DND-41 (cell line): ENCODE measurements around the gene SMAP2.

Experiments
- ATAC-seq: fragments of 200-7000 bp; cut with Tn5 transposase; 3 replicates; pipeline ENCODE4 v1.9.1; 2021; ENCODE audit warnings: low read depth; ENCODE audit not compliant: insufficient read depth
- DNase-seq: peaks from one replicate; pipeline ENCODE4 v3.0.0-alpha.2; 2020
- H2AFZ ChIP-seq: 2 replicates; pipeline ENCODE4 v1.6.0; 2012; ENCODE audit warnings: low read depth, low read length
- H3K27ac ChIP-seq: 2 replicates; pipeline ENCODE4 v1.5.1; 2012; ENCODE audit warnings: low read length, inconsistent platforms
- H3K27me3 ChIP-seq: fragments of 200-600 bp; sonication (generic); 2 replicates; pipeline ENCODE4 v1.6.0; 2012; ENCODE audit warnings: low read length, mild to moderate bottlenecking, inconsistent platforms; ENCODE audit not compliant: insufficient read depth, poor library complexity
- H3K36me3 ChIP-seq: 2 replicates; pipeline ENCODE4 v1.5.1; 2012; ENCODE audit warnings: low read length, inconsistent platforms; ENCODE audit not compliant: insufficient read depth
- H3K4me1 ChIP-seq: 2 replicates; pipeline ENCODE4 v1.5.1; 2012; ENCODE audit warnings: mild to moderate bottlenecking, low read length; ENCODE audit not compliant: insufficient read depth
- H3K4me2 ChIP-seq: 2 replicates; pipeline ENCODE4 v1.6.0; 2012; ENCODE audit warnings: mild to moderate bottlenecking, moderate library complexity, low read length, inconsistent platforms; ENCODE audit not compliant: insufficient read depth
- H3K4me3 ChIP-seq, 2 experiments: fragments of 200-600 bp in 1 of 2; shearing (Covaris generic) in 1 of 2; 2 replicates each; pipeline ENCODE4 v1.5.1; 2012 to 2016; ENCODE audit warnings: inconsistent platforms in 2 of 2, low read length in 2 of 2, mild to moderate bottlenecking in 2 of 2, low read depth in 1 of 2, moderate library complexity in 1 of 2
- H3K79me2 ChIP-seq: 2 replicates; pipeline ENCODE4 v1.6.0; 2012; ENCODE audit warnings: low read length, inconsistent platforms; ENCODE audit not compliant: insufficient read depth
- H3K9ac ChIP-seq: 2 replicates; pipeline ENCODE4 v1.6.0; 2012; ENCODE audit warnings: low read depth, mild to moderate bottlenecking, inconsistent platforms, low read length, moderate library complexity
- H3K9me3 ChIP-seq: 2 replicates; pipeline ENCODE4 v1.5.1; 2012; ENCODE audit warnings: low read length, moderate library complexity, mild to moderate bottlenecking, inconsistent platforms; ENCODE audit not compliant: insufficient read depth, severe bottlenecking
- H4K20me1 ChIP-seq: 2 replicates; pipeline ENCODE4 v1.6.0; 2012; ENCODE audit warnings: low read length; ENCODE audit not compliant: insufficient read depth
- CTCF ChIP-seq: IDR thresholded peaks from 2 replicates; pipeline ENCODE4 v1.5.1; 2012; ENCODE audit warnings: borderline replicate concordance, low read length, moderate library complexity, mild to moderate bottlenecking; ENCODE audit not compliant: poor library complexity, severe bottlenecking; ENCODE audit errors: extremely low read depth
- EZH2 ChIP-seq: IDR thresholded peaks from 3 replicates; pipeline ENCODE4 v1.6.1; 2012; ENCODE audit warnings: borderline replicate concordance, low read depth, mild to moderate bottlenecking, moderate library complexity, low read length, inconsistent platforms; ENCODE audit not compliant: severe bottlenecking

The SMAP2 gene

GRCh38 chr1:40344597-40344996 lies 28.9 kb upstream of the SMAP2 start:
- Histone ChIP-seq H3K79me2 (no peaks in the 10 kb centered on the region), H3K27me3 (peaks cover 4% of the 10 kb centered on the region), H3K4me3 (no peak overlapping the region), H2AFZ (no peak overlapping the region), H3K36me3 (no peaks in the 10 kb centered on the region), H3K4me2 (no peak overlapping the region), H3K9me3 (no peaks in the 10 kb centered on the region), H3K9ac (no peak overlapping the region), H4K20me1 (no peaks in the 10 kb centered on the region), H3K4me1 (no peaks in the 10 kb centered on the region), H3K27ac (no peak overlapping the region)
- TF ChIP-seq EZH2: no peak
- no peak for TF ChIP-seq CTCF
- DNase-seq: no peak
- no peak for ATAC-seq

DNA sequence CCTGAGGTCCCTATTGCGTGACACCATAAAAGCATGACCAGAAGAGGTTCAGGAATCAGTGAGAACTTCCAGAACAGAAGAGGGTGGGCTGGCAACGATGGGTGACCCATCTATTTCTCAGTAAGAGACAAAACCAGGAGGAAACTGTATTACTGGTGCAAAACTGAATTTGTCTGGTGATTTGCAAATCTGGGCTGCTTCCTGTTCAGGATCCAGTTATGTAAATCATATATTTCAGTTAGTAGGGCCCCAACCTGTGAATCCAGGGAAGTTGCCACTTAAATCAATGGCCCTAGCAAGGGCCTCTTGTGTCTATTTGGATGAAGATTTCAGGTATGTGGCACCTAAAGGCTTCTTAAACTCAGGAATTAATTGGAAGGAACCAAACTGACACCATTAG lies 23.1 kb upstream of the SMAP2 start:
- no peak overlapping the region for H3K27ac ChIP-seq
- ATAC-seq: no peak

GRCh38 chr1:40351124-40351523 lies 22.4 kb upstream of the SMAP2 start:
- Histone ChIP-seq H3K4me1 (no peaks in the 10 kb centered on the region), H3K36me3 (no peaks in the 10 kb centered on the region), H3K9me3 (no peaks in the 10 kb centered on the region), H3K4me3 (no peak overlapping the region), H3K79me2 (no peaks in the 10 kb centered on the region), H4K20me1 (no peaks in the 10 kb centered on the region), H3K27ac (no peak overlapping the region), H3K4me2 (no peak overlapping the region), H3K9ac (no peak overlapping the region), H3K27me3 (peaks cover 9% of the 10 kb centered on the region), H2AFZ (no peak overlapping the region)
- ATAC-seq (no peak), DNase-seq (no peak)
- TF ChIP-seq CTCF: no peak

More for the DNA sequence above, 23.1 kb upstream of the SMAP2 start:
- H2AFZ ChIP-seq: no peak overlapping the region
- no peak overlapping the region for H3K9ac ChIP-seq
- H3K4me3 ChIP-seq: no peak overlapping the region
- H3K79me2 ChIP-seq: no peaks in the 10 kb centered on the region
- H3K9me3 ChIP-seq: no peaks in the 10 kb centered on the region
- TF ChIP-seq EZH2: no peak
- no peak for TF ChIP-seq CTCF
- H4K20me1 ChIP-seq: no peaks in the 10 kb centered on the region
- no peaks in the 10 kb centered on the region for H3K36me3 ChIP-seq
- H3K4me1 ChIP-seq: no peaks in the 10 kb centered on the region
- no peak overlapping the region for H3K4me2 ChIP-seq
- H3K27me3 ChIP-seq: peaks cover 9% of the 10 kb centered on the region
- no peak for DNase-seq

DNA sequence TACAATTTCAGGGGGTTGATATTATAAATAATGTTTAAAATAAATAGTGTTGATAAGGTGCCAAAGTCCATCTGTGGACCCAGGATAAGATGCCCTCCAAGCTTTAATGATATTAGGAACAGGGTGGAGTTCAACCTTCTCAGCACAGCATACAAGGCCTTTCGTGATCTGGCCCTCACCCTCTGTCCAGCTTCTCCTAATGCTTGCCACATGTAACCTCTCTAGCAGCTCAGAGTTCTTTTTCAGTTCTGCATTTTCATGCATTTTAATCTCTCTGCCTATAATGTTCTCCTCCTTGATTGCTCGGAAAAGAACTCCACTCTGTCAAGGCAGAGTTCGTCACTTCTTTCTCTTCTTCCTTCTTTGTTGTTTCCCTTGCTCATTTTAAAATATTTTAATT lies 21.4 kb upstream of the SMAP2 start:
- Histone ChIP-seq H4K20me1 (no peaks in the 10 kb centered on the region), H3K27me3 (peaks cover 9% of the 10 kb centered on the region), H3K4me3 (no peak overlapping the region), H3K4me1 (no peaks in the 10 kb centered on the region), H3K36me3 (no peaks in the 10 kb centered on the region), H3K27ac (no peak overlapping the region), H3K79me2 (no peaks in the 10 kb centered on the region), H3K4me2 (no peak overlapping the region), H3K9ac (no peak overlapping the region), H3K9me3 (no peaks in the 10 kb centered on the region), H2AFZ (no peak overlapping the region)
- no peak for DNase-seq
- ATAC-seq: no peak
- no peak for TF ChIP-seq CTCF
- no peak for TF ChIP-seq EZH2
